Astrocyte of the hippocampus (primary cell): ENCODE measurements around the gene ATP2C2.
A peak's percentile ranks its signal among the peaks of the same experiment; 100 is the strongest.

Experiments used
- DNase-seq: peaks from one replicate; pipeline ENCODE4 v3.0.0; 2011; ENCODE audit warnings: low read depth, low spot score

ATP2C2 gene

GRCh38 chr16:84511180-84511800, 143.0 kb downstream of the ATP2C2 start:
- DNase-seq: peak; percentile 94

- no peak for DNase-seq
These were observed 143.5 kb downstream of the ATP2C2 start for GRCh38 chr16:84511831-84512230.

DNA sequence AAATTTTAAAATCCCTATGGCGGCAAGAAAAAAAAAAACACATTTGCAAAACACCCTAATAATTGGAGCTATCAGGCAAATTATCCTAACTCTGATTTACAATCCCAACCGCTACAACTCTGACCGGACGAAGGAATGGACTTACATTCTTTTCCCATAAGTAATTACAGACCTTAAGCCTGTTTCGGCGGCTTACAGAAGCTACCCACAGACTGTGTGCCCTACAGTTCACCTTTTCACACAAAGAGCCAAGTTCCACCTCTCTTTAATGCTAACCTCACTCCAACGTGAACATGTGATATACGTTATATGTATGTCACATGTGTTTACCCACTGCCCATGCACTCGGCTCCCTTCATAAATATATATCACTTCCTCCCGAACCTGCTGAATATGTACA, 144.8 kb downstream of the ATP2C2 start:
- peak; percentile 90 for DNase-seq

DNA sequence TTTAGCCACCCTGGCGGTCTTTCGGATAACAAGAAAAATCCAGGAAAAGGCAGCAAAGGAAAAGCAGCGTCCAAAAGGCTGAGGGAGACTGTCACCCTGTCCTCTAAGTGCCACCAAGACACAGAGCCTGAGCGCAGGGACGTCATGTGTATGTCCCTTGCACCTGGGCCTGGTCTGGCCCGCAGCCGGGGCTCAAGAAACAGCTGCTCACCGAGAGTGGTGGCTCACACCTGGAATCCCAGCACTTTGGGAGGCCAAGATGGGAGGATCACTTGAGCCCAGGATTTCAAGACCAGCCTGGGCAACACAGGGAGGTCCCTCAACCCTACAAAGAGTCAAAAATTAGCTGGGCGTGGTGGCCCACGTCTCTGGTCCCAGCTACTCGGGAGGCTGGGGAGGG, 145.3 kb downstream of the ATP2C2 start:
- DNase-seq: no peak
